K562 (cell line): Measurements from ENCODE around the gene LMBR1L. TPM values are rescaled to one million over a fixed set of nuclear protein-coding genes. Genes with fewer than 3 reads are reported as not detected.

ENCODE experiments used
- ARID2 ChIP-seq: fragments of 450-650 bp; IDR thresholded peaks from 2 replicates; pipeline ENCODE4 v1.6.1; 2017; ENCODE audit warnings: antibody characterized with exemption, mild to moderate bottlenecking
- BRCA1 ChIP-seq, 2 experiments: fragments of 450-650 bp in 1 of 2; sonication (generic) in 1 of 2; formaldehyde crosslinking in 1 of 2; IDR thresholded peaks; 2 replicates each; pipeline versions ENCODE4 v1.5.0 to v1.6.1; 2017 to 2020; ENCODE audit warnings: mild to moderate bottlenecking in 1 of 2, missing genetic modification reagents in 1 of 2
- ELF1 ChIP-seq: fragments of 200-800 bp; sonication (Bioruptor generic); IDR thresholded peaks from 2 replicates; pipeline ENCODE4 v1.6.1; 2016; ENCODE audit warnings: missing genetic modification characterization, missing compliant biosample characterization
- HMG20B ChIP-seq: fragments of 250-450 bp; sonication (Bioruptor Pico); IDR thresholded peaks from 2 replicates; pipeline ENCODE4 v1.5.0; 2021; ENCODE audit warnings: mild to moderate bottlenecking
- KLF13 ChIP-seq: fragments of 450-650 bp; IDR thresholded peaks from 2 replicates; pipeline ENCODE4 v1.6.1; 2016; ENCODE audit warnings: missing genetic modification characterization, low read depth, mild to moderate bottlenecking, missing compliant biosample characterization, moderate library complexity, borderline replicate concordance
- MCM7 ChIP-seq, 2 experiments: fragments of 450-650 bp; IDR thresholded peaks; 2 replicates each; pipeline ENCODE4 v1.6.1; 2016 to 2018
- PHTF2 ChIP-seq: fragments of 250-450 bp; sonication (Bioruptor Pico); IDR thresholded peaks from 2 replicates; pipeline ENCODE4 v1.5.0; 2021; ENCODE audit warnings: mild to moderate bottlenecking
- RCOR1 ChIP-seq, 2 experiments: IDR thresholded peaks; 2 replicates each; pipeline ENCODE4 v1.6.1; 2012; ENCODE audit warnings: low read depth in 2 of 2, low read length in 2 of 2, borderline replicate concordance in 1 of 2, improper control_type of control experiment in 1 of 2
- SMARCA4 ChIP-seq: fragments of 450-650 bp; IDR thresholded peaks from 2 replicates; pipeline ENCODE4 v1.6.1; 2016
- SPI1 ChIP-seq: IDR thresholded peaks from 2 replicates; pipeline ENCODE4 v1.6.1; 2011; ENCODE audit warnings: low read depth, low read length, control low read depth, borderline replicate concordance
- SUPT5H ChIP-seq: fragments of 450-650 bp; IDR thresholded peaks from 2 replicates; pipeline ENCODE4 v1.6.1; 2016
- TCF7 ChIP-seq: sonication (generic); IDR thresholded peaks from 2 replicates; pipeline ENCODE4 v1.6.1; 2016; ENCODE audit warnings: antibody characterized with exemption, borderline replicate concordance
- WHSC1 ChIP-seq: IDR thresholded peaks from one replicate; pipeline ENCODE4 v1.6.1; 2012; ENCODE audit warnings: low read length, control low read depth, inconsistent platforms
- ZBTB8A ChIP-seq: fragments of 450-650 bp; IDR thresholded peaks from 2 replicates; pipeline ENCODE4 v1.6.1; 2018; ENCODE audit warnings: mild to moderate bottlenecking, moderate library complexity; ENCODE audit not compliant: partially characterized antibody
- ZNF24 ChIP-seq: fragments of 450-650 bp; IDR thresholded peaks from 2 replicates; pipeline ENCODE4 v1.6.1; 2016
- ZNF586 ChIP-seq: fragments of 450-650 bp; formaldehyde crosslinking; conservative IDR thresholded peaks from 2 replicates; pipeline ENCODE4 v1.4.0; 2020; ENCODE audit warnings: mild to moderate bottlenecking, moderate library complexity
- polyA plus RNA-seq, 8 experiments: library from polyadenylated mRNA; depleted of rRNA in 4 of 8; stranded (reverse) in 5 of 8; unstranded in 3 of 8; fragments of >200 nt; fragmentation: Nextera tagmentation in 2 of 8; fragmentation: Illumina TruSeq in 1 of 8; extraction: Ambion mirVana in 2 of 8; extraction: Trizol in 1 of 8; gene quantifications; 2 replicates each; pipeline versions ENCODE4 v1.2.1 to v1.2.3, GENCODE V29; 2011 to 2014; ENCODE audit warnings: inconsistent platforms in 1 of 8, missing spikeins in 1 of 8
- total RNA-seq, 7 experiments: library from RNA; depleted of rRNA in 6 of 7; stranded (reverse); fragments of >200 nt in 6 of 7; fragmentation: Illumina TruSeq in 2 of 7; extraction: Trizol in 2 of 7; gene quantifications; 2 replicates each; pipeline versions ENCODE4 v1.2.1 to v1.2.3, GENCODE V29; 2011 to 2021; ENCODE audit warnings: low replicate concordance in 1 of 7
- TF ChIP-seq, protein P1 (sequence below): fragments of 450-650 bp; IDR thresholded peaks from 2 replicates; pipeline ENCODE4 v1.6.1; 2017; ENCODE audit warnings: antibody characterized with exemption, mild to moderate bottlenecking
- TF ChIP-seq, protein P2 (sequence below): fragments of 450-650 bp; IDR thresholded peaks from 2 replicates; pipeline ENCODE4 v1.6.1; 2016
- TF ChIP-seq, protein P3 (sequence below): fragments of 450-650 bp; conservative IDR thresholded peaks from 2 replicates; pipeline ENCODE4 v1.6.1; 2016; ENCODE audit warnings: missing genetic modification characterization, low read depth, mild to moderate bottlenecking, missing compliant biosample characterization, moderate library complexity

The LMBR1L gene
- total and polyA plus RNA-seq, 9 of the 15 experiments (the other 6 are each of a cell fraction or from before 2014, with no cell fraction given), result 2.5 to 57.0 (median 31.1) TPM

DNA sequence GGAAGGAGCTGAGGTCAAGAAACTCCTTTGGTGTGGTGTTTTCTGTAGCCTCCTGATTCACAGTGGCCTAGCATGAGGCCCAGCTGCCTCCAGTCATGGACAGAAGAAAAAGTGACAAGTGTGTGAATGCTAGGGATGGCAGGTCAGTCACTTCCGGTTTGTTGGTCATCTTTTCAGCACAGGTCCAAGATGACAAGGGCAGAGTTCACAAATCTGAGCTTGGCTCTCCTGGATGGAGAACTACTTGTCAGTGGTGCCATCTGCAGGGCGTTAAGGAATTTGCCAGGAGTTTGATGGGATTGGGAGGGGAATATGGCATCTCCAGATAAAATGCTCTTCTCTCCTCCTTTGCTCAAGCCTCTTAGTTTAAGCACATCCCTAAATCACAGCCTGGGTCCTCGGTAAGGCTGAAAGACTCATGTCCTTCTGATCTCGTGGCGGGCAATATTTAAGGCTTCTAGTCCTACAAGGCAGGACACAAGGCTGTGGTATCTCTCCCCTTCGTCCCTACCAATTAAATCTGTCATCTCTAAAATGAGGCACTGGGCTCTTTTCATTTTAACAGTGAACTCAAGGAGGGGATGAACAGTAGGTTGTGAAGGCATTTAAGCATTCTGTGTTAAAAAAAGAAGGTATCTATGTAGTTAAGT lies 10.5 kb upstream of the LMBR1L start (continued):
- TF ChIP-seq BRCA1 (IDR thresholded peaks at IDR 0.05) (no peak), BRCA1 (CRISPR knock-in tag; IDR thresholded peaks at IDR 0.05) (no peak), SPI1 (peak; percentile 6; the same call in 1 of the 2 replicates), KLF13 (tag) (no peak), MCM7 (IDR thresholded peaks at IDR 0.05) (no peak), PHTF2 (CRISPR knock-in tag) (no peak), SUPT5H (no peak), HMG20B (no peak), TCF7 (no peak), ELF1 (tag) (peak; percentile 49; the same call in 1 of the 2 replicates), ARID2 (no peak), RCOR1 (IDR thresholded peaks at IDR 0.05; ENCODE audit: borderline replicate concordance in 1 of 2, low read depth in 2 of 2, low read length in 2 of 2) (peak; percentile 72 to 95), WHSC1 (no peak), ZNF586 (CRISPR knock-in tag) (no peak), ZBTB8A (no peak), ZNF24 (no peak), SMARCA4 (no peak)
- TF ChIP-seq, protein P1, sequence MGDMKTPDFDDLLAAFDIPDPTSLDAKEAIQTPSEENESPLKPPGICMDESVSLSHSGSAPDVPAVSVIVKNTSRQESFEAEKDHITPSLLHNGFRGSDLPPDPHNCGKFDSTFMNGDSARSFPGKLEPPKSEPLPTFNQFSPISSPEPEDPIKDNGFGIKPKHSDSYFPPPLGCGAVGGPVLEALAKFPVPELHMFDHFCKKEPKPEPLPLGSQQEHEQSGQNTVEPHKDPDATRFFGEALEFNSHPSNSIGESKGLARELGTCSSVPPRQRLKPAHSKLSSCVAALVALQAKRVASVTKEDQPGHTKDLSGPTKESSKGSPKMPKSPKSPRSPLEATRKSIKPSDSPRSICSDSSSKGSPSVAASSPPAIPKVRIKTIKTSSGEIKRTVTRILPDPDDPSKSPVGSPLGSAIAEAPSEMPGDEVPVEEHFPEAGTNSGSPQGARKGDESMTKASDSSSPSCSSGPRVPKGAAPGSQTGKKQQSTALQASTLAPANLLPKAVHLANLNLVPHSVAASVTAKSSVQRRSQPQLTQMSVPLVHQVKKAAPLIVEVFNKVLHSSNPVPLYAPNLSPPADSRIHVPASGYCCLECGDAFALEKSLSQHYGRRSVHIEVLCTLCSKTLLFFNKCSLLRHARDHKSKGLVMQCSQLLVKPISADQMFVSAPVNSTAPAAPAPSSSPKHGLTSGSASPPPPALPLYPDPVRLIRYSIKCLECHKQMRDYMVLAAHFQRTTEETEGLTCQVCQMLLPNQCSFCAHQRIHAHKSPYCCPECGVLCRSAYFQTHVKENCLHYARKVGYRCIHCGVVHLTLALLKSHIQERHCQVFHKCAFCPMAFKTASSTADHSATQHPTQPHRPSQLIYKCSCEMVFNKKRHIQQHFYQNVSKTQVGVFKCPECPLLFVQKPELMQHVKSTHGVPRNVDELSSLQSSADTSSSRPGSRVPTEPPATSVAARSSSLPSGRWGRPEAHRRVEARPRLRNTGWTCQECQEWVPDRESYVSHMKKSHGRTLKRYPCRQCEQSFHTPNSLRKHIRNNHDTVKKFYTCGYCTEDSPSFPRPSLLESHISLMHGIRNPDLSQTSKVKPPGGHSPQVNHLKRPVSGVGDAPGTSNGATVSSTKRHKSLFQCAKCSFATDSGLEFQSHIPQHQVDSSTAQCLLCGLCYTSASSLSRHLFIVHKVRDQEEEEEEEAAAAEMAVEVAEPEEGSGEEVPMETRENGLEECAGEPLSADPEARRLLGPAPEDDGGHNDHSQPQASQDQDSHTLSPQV, result no peak
- TF ChIP-seq, protein P2, sequence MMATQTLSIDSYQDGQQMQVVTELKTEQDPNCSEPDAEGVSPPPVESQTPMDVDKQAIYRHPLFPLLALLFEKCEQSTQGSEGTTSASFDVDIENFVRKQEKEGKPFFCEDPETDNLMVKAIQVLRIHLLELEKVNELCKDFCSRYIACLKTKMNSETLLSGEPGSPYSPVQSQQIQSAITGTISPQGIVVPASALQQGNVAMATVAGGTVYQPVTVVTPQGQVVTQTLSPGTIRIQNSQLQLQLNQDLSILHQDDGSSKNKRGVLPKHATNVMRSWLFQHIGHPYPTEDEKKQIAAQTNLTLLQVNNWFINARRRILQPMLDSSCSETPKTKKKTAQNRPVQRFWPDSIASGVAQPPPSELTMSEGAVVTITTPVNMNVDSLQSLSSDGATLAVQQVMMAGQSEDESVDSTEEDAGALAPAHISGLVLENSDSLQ, result peak; percentile 22; the same call in 1 of the 2 replicates
- TF ChIP-seq, protein P3, sequence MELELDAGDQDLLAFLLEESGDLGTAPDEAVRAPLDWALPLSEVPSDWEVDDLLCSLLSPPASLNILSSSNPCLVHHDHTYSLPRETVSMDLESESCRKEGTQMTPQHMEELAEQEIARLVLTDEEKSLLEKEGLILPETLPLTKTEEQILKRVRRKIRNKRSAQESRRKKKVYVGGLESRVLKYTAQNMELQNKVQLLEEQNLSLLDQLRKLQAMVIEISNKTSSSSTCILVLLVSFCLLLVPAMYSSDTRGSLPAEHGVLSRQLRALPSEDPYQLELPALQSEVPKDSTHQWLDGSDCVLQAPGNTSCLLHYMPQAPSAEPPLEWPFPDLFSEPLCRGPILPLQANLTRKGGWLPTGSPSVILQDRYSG, result no peak
